Vagina (tissue), 2 donors: Measurements from ENCODE around the gene GOLM1.

Experiments used
- CTCF ChIP-seq, 3 experiments: fragments of 450-650 bp in 2 of 3; fragments of 200-600 bp in 1 of 3; sonication (generic) in 1 of 3; IDR thresholded peaks; one replicate each; pipeline ENCODE4 v1.5.1; 2017 to 2019; ENCODE audit warnings: antibody characterized with exemption in 3 of 3, mild to moderate bottlenecking in 2 of 3, moderate library complexity in 2 of 3
- POLR2A ChIP-seq, 2 donors: fragments of 450-650 bp; IDR thresholded peaks; one replicate each; pipeline ENCODE4 v1.6.1; 2017; ENCODE audit warnings: antibody characterized with exemption in 2 of 2, mild to moderate bottlenecking in 2 of 2, moderate library complexity in 2 of 2
- POLR2AphosphoS5 ChIP-seq, 2 donors: sonication (generic); formaldehyde crosslinking; IDR thresholded peaks; one replicate each; pipeline ENCODE4 v1.9.0; 2017; ENCODE audit warnings: antibody characterized with exemption in 2 of 2, mild to moderate bottlenecking in 2 of 2, low read depth in 1 of 2; ENCODE audit not compliant: insufficient read depth in 1 of 2

- TF ChIP-seq CTCF (IDR thresholded peaks at IDR 0.05) (no peak), POLR2A (IDR thresholded peaks at IDR 0.05) (no peak), POLR2AphosphoS5 (IDR thresholded peaks at IDR 0.05; ENCODE audit: insufficient read depth in 1 of 2, low read depth in 1 of 2) (no peak)
Observed at GRCh38 chr9:85984457-85984856, 114.9 kb downstream of the GOLM1 start.
